ENCODE data around the gene RYR2. TPM values are rescaled to one million over a fixed set of nuclear protein-coding genes. Genes with fewer than 3 reads are reported as not detected.

RYR2 gene
- polyA plus RNA-seq, 1 of the 3 experiments (the other 2 are of a cell fraction) = under 0.01 TPM

DNA sequence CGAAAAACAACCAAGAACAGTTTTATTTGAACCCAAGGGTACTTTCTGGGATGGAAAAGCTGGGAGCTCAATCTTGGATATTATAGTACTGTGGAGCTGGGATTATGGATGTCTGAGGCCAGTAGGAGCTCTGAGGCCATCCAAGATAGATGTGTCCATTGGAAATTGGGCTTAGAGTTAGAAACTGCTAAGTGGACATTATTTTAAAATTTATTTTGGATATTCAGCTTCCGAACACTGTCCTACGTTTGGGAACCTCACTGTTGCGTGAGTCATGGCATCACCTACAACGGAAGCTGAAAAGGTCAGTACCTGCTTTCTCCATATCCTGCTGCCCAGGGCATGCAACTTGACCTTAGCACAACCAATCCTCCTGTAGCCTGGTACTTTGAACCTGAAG is 61.0 kb downstream of the RYR2 start:
- no peak for DNase-seq
- H3K4me3 ChIP-seq (ENCODE audit: low read depth in 2 of 2, low read length in 1 of 2) = no peak overlapping the region
- no peak overlapping the region for H2AFZ ChIP-seq (ENCODE audit: low read depth)
- no peak overlapping the region for H3K9ac ChIP-seq
- TF ChIP-seq RAD21 (IDR thresholded peaks at IDR 0.05; ENCODE audit: low read length) = no peak
- TF ChIP-seq EZH2phosphoT487 (IDR thresholded peaks at IDR 0.05; ENCODE audit: borderline replicate concordance, low read depth) = no peak
- TF ChIP-seq, protein P1, sequence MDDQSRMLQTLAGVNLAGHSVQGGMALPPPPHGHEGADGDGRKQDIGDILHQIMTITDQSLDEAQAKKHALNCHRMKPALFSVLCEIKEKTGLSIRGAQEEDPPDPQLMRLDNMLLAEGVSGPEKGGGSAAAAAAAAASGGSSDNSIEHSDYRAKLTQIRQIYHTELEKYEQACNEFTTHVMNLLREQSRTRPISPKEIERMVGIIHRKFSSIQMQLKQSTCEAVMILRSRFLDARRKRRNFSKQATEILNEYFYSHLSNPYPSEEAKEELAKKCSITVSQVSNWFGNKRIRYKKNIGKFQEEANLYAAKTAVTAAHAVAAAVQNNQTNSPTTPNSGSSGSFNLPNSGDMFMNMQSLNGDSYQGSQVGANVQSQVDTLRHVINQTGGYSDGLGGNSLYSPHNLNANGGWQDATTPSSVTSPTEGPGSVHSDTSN (IDR thresholded peaks at IDR 0.05) = no peak
- no peak for TF ChIP-seq RCOR1 (IDR thresholded peaks at IDR 0.05; ENCODE audit: low read length)
- TF ChIP-seq EP300 (IDR thresholded peaks at IDR 0.05; ENCODE audit: borderline replicate concordance in 1 of 2, low read depth in 1 of 2, low read length in 1 of 2) = no peak
- TF ChIP-seq ELF1 (IDR thresholded peaks at IDR 0.05) = no peak
- TF ChIP-seq, protein P2, sequence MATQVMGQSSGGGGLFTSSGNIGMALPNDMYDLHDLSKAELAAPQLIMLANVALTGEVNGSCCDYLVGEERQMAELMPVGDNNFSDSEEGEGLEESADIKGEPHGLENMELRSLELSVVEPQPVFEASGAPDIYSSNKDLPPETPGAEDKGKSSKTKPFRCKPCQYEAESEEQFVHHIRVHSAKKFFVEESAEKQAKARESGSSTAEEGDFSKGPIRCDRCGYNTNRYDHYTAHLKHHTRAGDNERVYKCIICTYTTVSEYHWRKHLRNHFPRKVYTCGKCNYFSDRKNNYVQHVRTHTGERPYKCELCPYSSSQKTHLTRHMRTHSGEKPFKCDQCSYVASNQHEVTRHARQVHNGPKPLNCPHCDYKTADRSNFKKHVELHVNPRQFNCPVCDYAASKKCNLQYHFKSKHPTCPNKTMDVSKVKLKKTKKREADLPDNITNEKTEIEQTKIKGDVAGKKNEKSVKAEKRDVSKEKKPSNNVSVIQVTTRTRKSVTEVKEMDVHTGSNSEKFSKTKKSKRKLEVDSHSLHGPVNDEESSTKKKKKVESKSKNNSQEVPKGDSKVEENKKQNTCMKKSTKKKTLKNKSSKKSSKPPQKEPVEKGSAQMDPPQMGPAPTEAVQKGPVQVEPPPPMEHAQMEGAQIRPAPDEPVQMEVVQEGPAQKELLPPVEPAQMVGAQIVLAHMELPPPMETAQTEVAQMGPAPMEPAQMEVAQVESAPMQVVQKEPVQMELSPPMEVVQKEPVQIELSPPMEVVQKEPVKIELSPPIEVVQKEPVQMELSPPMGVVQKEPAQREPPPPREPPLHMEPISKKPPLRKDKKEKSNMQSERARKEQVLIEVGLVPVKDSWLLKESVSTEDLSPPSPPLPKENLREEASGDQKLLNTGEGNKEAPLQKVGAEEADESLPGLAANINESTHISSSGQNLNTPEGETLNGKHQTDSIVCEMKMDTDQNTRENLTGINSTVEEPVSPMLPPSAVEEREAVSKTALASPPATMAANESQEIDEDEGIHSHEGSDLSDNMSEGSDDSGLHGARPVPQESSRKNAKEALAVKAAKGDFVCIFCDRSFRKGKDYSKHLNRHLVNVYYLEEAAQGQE (IDR thresholded peaks at IDR 0.05; ENCODE audit: low read depth, low read length) = no peak
- no peaks in the 10 kb centered on the region for H3K36me3 ChIP-seq (replicated peaks in 1 of 2; ENCODE audit: control insufficient read depth in 1 of 2, insufficient read depth in 2 of 2, low read length in 1 of 2)
- H4K20me1 ChIP-seq (ENCODE audit: insufficient read depth) = no peaks in the 10 kb centered on the region
- no peaks in the 10 kb centered on the region for H3K9me2 ChIP-seq
- peaks cover 0 to 5% of the 10 kb centered on the region in 2 experiments; a peak in 1 of 4 replicates for H3K4me1 ChIP-seq (ENCODE audit: control insufficient read depth in 1 of 2, insufficient read depth in 2 of 2, low read depth in 1 of 2, low read length in 1 of 2)
- no peak overlapping the region for H3K27ac ChIP-seq (ENCODE audit: low read depth in 2 of 2, low read length in 1 of 2)
- CTCF ChIA-PET = interaction anchor here (1.1 kb wide), 1 partner anchor 458 kb away, joined by 4 read pairs; no protein-coding TSS in a partner anchor
- no peak overlapping the region for H3K4me2 ChIP-seq
- no peaks in the 10 kb centered on the region for H3K9me3 ChIP-seq
- 57% methylated on average over 5 of the region's 5 CpGs for WGBS (ENCODE audit: low lambda C conversion rate)
- no peaks in the 10 kb centered on the region for H3F3A ChIP-seq (replicated peaks; ENCODE audit: insufficient read depth)
- H3K79me2 ChIP-seq (ENCODE audit: insufficient read depth) = no peaks in the 10 kb centered on the region
- POLR2A ChIA-PET = no interaction called here
- no peaks in the 10 kb centered on the region for H3K27me3 ChIP-seq (ENCODE audit: insufficient read depth)

- WGBS (ENCODE audit: low lambda C conversion rate) = 49% methylated on average over 9 of the region's 9 CpGs
- H3F3A ChIP-seq (replicated peaks; ENCODE audit: insufficient read depth) = no peaks in the 10 kb centered on the region
- H3K36me3 ChIP-seq (replicated peaks in 1 of 2; ENCODE audit: control insufficient read depth in 1 of 2, insufficient read depth in 2 of 2, low read length in 1 of 2) = no peaks in the 10 kb centered on the region
- ChIA-PET CTCF (no interaction called here), POLR2A (no interaction called here)
- no peak overlapping the region for H3K4me2 ChIP-seq
- TF ChIP-seq CHD2 (IDR thresholded peaks at IDR 0.05; ENCODE audit: low read length, partially characterized antibody) (no peak), RAD21 (IDR thresholded peaks at IDR 0.05; ENCODE audit: low read length) (no peak), ELF1 (IDR thresholded peaks at IDR 0.05) (no peak), USF2 (IDR thresholded peaks at IDR 0.05; ENCODE audit: borderline replicate concordance, low read depth, low read length) (no peak), TEAD4 (IDR thresholded peaks at IDR 0.05; ENCODE audit: borderline replicate concordance, insufficient read depth) (no peak), JUND (IDR thresholded peaks at IDR 0.05) (no peak), RXRA (IDR thresholded peaks at IDR 0.05; ENCODE audit: borderline replicate concordance, low read depth) (no peak), SIN3A (IDR thresholded peaks at IDR 0.05; ENCODE audit: borderline replicate concordance, low read depth, low read length) (no peak)
- TF ChIP-seq, protein P3, sequence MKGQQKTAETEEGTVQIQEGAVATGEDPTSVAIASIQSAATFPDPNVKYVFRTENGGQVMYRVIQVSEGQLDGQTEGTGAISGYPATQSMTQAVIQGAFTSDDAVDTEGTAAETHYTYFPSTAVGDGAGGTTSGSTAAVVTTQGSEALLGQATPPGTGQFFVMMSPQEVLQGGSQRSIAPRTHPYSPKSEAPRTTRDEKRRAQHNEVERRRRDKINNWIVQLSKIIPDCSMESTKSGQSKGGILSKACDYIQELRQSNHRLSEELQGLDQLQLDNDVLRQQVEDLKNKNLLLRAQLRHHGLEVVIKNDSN (IDR thresholded peaks at IDR 0.05; ENCODE audit: borderline replicate concordance, low read depth) = no peak
- TF ChIP-seq, protein P4, sequence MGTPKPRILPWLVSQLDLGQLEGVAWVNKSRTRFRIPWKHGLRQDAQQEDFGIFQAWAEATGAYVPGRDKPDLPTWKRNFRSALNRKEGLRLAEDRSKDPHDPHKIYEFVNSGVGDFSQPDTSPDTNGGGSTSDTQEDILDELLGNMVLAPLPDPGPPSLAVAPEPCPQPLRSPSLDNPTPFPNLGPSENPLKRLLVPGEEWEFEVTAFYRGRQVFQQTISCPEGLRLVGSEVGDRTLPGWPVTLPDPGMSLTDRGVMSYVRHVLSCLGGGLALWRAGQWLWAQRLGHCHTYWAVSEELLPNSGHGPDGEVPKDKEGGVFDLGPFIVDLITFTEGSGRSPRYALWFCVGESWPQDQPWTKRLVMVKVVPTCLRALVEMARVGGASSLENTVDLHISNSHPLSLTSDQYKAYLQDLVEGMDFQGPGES (IDR thresholded peaks at IDR 0.05; ENCODE audit: low read depth, low read length) = no peak
- TF ChIP-seq, protein P5, sequence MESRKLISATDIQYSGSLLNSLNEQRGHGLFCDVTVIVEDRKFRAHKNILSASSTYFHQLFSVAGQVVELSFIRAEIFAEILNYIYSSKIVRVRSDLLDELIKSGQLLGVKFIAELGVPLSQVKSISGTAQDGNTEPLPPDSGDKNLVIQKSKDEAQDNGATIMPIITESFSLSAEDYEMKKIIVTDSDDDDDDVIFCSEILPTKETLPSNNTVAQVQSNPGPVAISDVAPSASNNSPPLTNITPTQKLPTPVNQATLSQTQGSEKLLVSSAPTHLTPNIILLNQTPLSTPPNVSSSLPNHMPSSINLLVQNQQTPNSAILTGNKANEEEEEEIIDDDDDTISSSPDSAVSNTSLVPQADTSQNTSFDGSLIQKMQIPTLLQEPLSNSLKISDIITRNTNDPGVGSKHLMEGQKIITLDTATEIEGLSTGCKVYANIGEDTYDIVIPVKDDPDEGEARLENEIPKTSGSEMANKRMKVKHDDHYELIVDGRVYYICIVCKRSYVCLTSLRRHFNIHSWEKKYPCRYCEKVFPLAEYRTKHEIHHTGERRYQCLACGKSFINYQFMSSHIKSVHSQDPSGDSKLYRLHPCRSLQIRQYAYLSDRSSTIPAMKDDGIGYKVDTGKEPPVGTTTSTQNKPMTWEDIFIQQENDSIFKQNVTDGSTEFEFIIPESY (IDR thresholded peaks at IDR 0.05; ENCODE audit: borderline replicate concordance, low read depth) = no peak
- H3K4me1 ChIP-seq (ENCODE audit: control insufficient read depth in 1 of 2, insufficient read depth in 2 of 2, low read depth in 1 of 2, low read length in 1 of 2) = peaks cover 0 to 12% of the 10 kb centered on the region in 2 experiments; a peak in 1 of 4 replicates
- H3K9me3 ChIP-seq = no peaks in the 10 kb centered on the region
- H3K9ac ChIP-seq = no peak overlapping the region
- no peaks in the 10 kb centered on the region for H4K20me1 ChIP-seq (ENCODE audit: insufficient read depth)
- H2AFZ ChIP-seq (ENCODE audit: low read depth) = no peak overlapping the region
- no peaks in the 10 kb centered on the region for H3K79me2 ChIP-seq (ENCODE audit: insufficient read depth)
- no peak overlapping the region for H3K4me3 ChIP-seq (ENCODE audit: low read depth in 2 of 2, low read length in 1 of 2)
- no peak overlapping the region for H3K27ac ChIP-seq (ENCODE audit: low read depth in 2 of 2, low read length in 1 of 2)
- no peak for DNase-seq
- H3K27me3 ChIP-seq (ENCODE audit: insufficient read depth) = no peaks in the 10 kb centered on the region
- H3K9me2 ChIP-seq = no peaks in the 10 kb centered on the region
Measured at GRCh38 chr1:237104096-237104495, 62.1 kb downstream of the RYR2 start.

Measured in SK-N-SH (cell line).